ENCODE results near the gene HSFX2. TPM values are rescaled to one million over a fixed set of nuclear protein-coding genes. Genes with fewer than 3 reads are reported as not detected.

Gene HSFX2
- total RNA-seq, 1 experiment from 2014 or later = not detected

GRCh38 chrX:149638860-149639259, 43.7 kb upstream of the HSFX2 start (continued):
- TF ChIP-seq REST (IDR thresholded peaks at IDR 0.05; ENCODE audit: low read depth) (no peak), POLR2A (IDR thresholded peaks at IDR 0.05; ENCODE audit: borderline replicate concordance, extremely low read depth, insufficient read depth, insufficient read length) (no peak), SP1 (IDR thresholded peaks at IDR 0.05; ENCODE audit: low read depth) (no peak)

GRCh38 chrX:149633511-149633910, 38.4 kb upstream of the HSFX2 start:
- Histone ChIP-seq H3K4me3 (replicated peaks in 1 of 2; ENCODE audit: low read depth in 1 of 2, low read length in 2 of 2) (no peak overlapping the region), H2AFZ (ENCODE audit: low read depth, low read length, poor library complexity, severe bottlenecking) (no peak overlapping the region), H3K79me2 (ENCODE audit: insufficient read depth, low read length) (peaks cover 16% of the 10 kb centered on the region), H3K4me2 (ENCODE audit: low read length) (no peak overlapping the region), H3K27ac (ENCODE audit: low read depth, low read length) (no peak overlapping the region), H3K4me1 (ENCODE audit: control insufficient read depth in 1 of 2, insufficient read depth in 2 of 2, low read length in 2 of 2) (peaks cover 2 to 14% of the 10 kb centered on the region in 2 experiments; a peak in 2 of 4 replicates), H3K27me3 (ENCODE audit: insufficient read depth, low read length) (no peaks in the 10 kb centered on the region), H4K20me1 (ENCODE audit: insufficient read depth) (no peaks in the 10 kb centered on the region), H3K9me3 (ENCODE audit: control insufficient read depth in 1 of 2, insufficient read depth in 1 of 2, low read depth in 1 of 2, low read length in 2 of 2) (no peaks in the 10 kb centered on the region), H3K9ac (ENCODE audit: low read length) (no peak overlapping the region), H3K9me2 (ENCODE audit: insufficient read depth) (no peaks in the 10 kb centered on the region), H3K36me3 (ENCODE audit: control insufficient read depth in 1 of 2, insufficient read depth in 2 of 2, low read length in 2 of 2) (no peaks in the 10 kb centered on the region; a peak in 1 of 4 replicates)
- TF ChIP-seq SRF (IDR thresholded peaks at IDR 0.05; ENCODE audit: low read depth) (no peak), ELF1 (IDR thresholded peaks at IDR 0.05; ENCODE audit: borderline replicate concordance, low read depth) (no peak)
- ATAC-seq (no peak), DNase-seq (ENCODE audit: low read depth, low spot score) (no peak)
- CTCF ChIA-PET = no interaction called here
- no TSS peak for BruUV-seq (replicated peaks)
- RAD21 ChIA-PET (ENCODE audit: low non-redundant PET in 1 of 2, low total read pairs in 2 of 2, uncharacterized antibody in 2 of 2, unreplicated experiment in 2 of 2) = no interaction called here
- intact Hi-C loops (cut with micrococcal nuclease) = no loop called here
- POLR2A ChIA-PET = no interaction called here
